Activated naive CD8-positive, alpha-beta T cell treated with anti-CD3 and anti-CD28 coated beads for 36 hours (primary cell): ENCODE results near the gene EGFL6. TPM values are rescaled to one million over a fixed set of nuclear protein-coding genes. Genes with fewer than 3 reads are reported as not detected.
"Not testable (repeated sequence)": the region's sequence is repeated elsewhere in the genome, so short reads cannot be mapped to it uniquely, and the experiment has no call there.

Experiments
- DNase-seq: peaks from one replicate; pipeline ENCODE4 v3.0.0; 2021
- H3K27ac Mint-ChIP-seq: one replicate; pipeline ENCODE4 v1.8.0; 2022; ENCODE audit warnings: mild to moderate bottlenecking, moderate library complexity, mixed read lengths
- H3K27me3 Mint-ChIP-seq: one replicate; pipeline ENCODE4 v1.8.0; 2022; ENCODE audit warnings: mild to moderate bottlenecking, mixed read lengths
- H3K36me3 Mint-ChIP-seq: one replicate; pipeline ENCODE4 v1.8.0; 2021; ENCODE audit warnings: mild to moderate bottlenecking, mixed read lengths
- H3K4me1 Mint-ChIP-seq: one replicate; pipeline ENCODE4 v1.8.0; 2021; ENCODE audit warnings: mixed read lengths
- H3K4me3 Mint-ChIP-seq: one replicate; pipeline ENCODE4 v1.8.0; 2022; ENCODE audit warnings: mild to moderate bottlenecking, moderate library complexity, mixed read lengths
- H3K9me3 Mint-ChIP-seq: one replicate; pipeline ENCODE4 v1.8.0; 2022; ENCODE audit warnings: mixed read lengths
- total RNA-seq, 2 experiments: library from RNA; stranded (reverse); gene quantifications; one replicate each; pipeline ENCODE4 v1.2.3, GENCODE V29; 2021

EGFL6 gene
- total RNA-seq, 2 experiments from 2014 or later, result 1.8 to 2.2 TPM

GRCh38 chrX:13655674-13656073 is 86.3 kb downstream of the EGFL6 start:
- Mint-ChIP-seq H3K27ac (no peak overlapping the region), H3K36me3 (no peaks in the 10 kb centered on the region), H3K27me3 (no peaks in the 10 kb centered on the region), H3K4me3 (no peak overlapping the region), H3K4me1 (peaks cover 4% of the 10 kb centered on the region), H3K9me3 (no peaks in the 10 kb centered on the region)
- no peak for DNase-seq

GRCh38 chrX:13658602-13659001 is 89.2 kb downstream of the EGFL6 start:
- Mint-ChIP-seq H3K4me1 (peaks cover 6% of the 10 kb centered on the region), H3K9me3 (no peaks in the 10 kb centered on the region), H3K36me3 (peaks cover 2% of the 10 kb centered on the region), H3K4me3 (no peak overlapping the region), H3K27ac (peak overlapping the region; percentile 62), H3K27me3 (no peaks in the 10 kb centered on the region)
- no peak for DNase-seq

GRCh38 chrX:13659063-13659462 is 89.7 kb downstream of the EGFL6 start:
- no peaks in the 10 kb centered on the region for H3K27me3 Mint-ChIP-seq
- H3K4me1 Mint-ChIP-seq, result peaks cover 6% of the 10 kb centered on the region
- peaks cover 2% of the 10 kb centered on the region for H3K36me3 Mint-ChIP-seq

GRCh38 chrX:13661735-13662288 is 92.4 kb downstream of the EGFL6 start:
- Mint-ChIP-seq H3K4me1 (peaks cover 4% of the 10 kb centered on the region), H3K36me3 (peaks cover 2% of the 10 kb centered on the region), H3K4me3 (no peak overlapping the region), H3K27me3 (no peaks in the 10 kb centered on the region), H3K9me3 (no peaks in the 10 kb centered on the region), H3K27ac (no peak overlapping the region)
- DNase-seq, result no peak

More at GRCh38 chrX:13659063-13659462, 89.7 kb downstream of the EGFL6 start:
- no peaks in the 10 kb centered on the region for H3K9me3 Mint-ChIP-seq
- no peak for DNase-seq
- H3K4me3 Mint-ChIP-seq, result no peak overlapping the region
- peak overlapping the region; percentile 62 for H3K27ac Mint-ChIP-seq

- Mint-ChIP-seq H3K4me3 (no peak overlapping the region), H3K27ac (peak overlapping the region; percentile 8), H3K9me3 (no peaks in the 10 kb centered on the region), H3K36me3 (peaks cover 2% of the 10 kb centered on the region), H3K4me1 (peaks cover 4% of the 10 kb centered on the region), H3K27me3 (no peaks in the 10 kb centered on the region)
- no peak for DNase-seq
These were observed 93.0 kb downstream of the EGFL6 start for GRCh38 chrX:13662355-13662791.

- Mint-ChIP-seq H3K27me3 (no peaks in the 10 kb centered on the region), H3K36me3 (peaks cover 2% of the 10 kb centered on the region), H3K27ac (no peak overlapping the region), H3K4me1 (peaks cover 2% of the 10 kb centered on the region), H3K9me3 (no peaks in the 10 kb centered on the region), H3K4me3 (no peak overlapping the region)
- DNase-seq, result no peak
These were observed 94.6 kb downstream of the EGFL6 start for GRCh38 chrX:13664020-13664419.

GRCh38 chrX:13666836-13667235 is 97.4 kb downstream of the EGFL6 start:
- H3K27me3 Mint-ChIP-seq, result no peaks in the 10 kb centered on the region
- no peaks in the 10 kb centered on the region for H3K9me3 Mint-ChIP-seq
- H3K4me3 Mint-ChIP-seq, result no peak overlapping the region
- no peak overlapping the region for H3K27ac Mint-ChIP-seq
- no peak for DNase-seq
- H3K4me1 Mint-ChIP-seq, result peaks cover 17% of the 10 kb centered on the region
- peaks cover 2% of the 10 kb centered on the region for H3K36me3 Mint-ChIP-seq

GRCh38 chrX:13667919-13668318 is 98.5 kb downstream of the EGFL6 start:
- Mint-ChIP-seq H3K4me3 (no peak overlapping the region), H3K27me3 (no peaks in the 10 kb centered on the region), H3K9me3 (no peaks in the 10 kb centered on the region), H3K27ac (no peak overlapping the region), H3K4me1 (peaks cover 17% of the 10 kb centered on the region), H3K36me3 (peaks cover under 1% of the 10 kb centered on the region)
- no peak for DNase-seq

- Mint-ChIP-seq H3K27ac (peak overlapping the region; percentile 87), H3K27me3 (no peaks in the 10 kb centered on the region), H3K4me3 (no peak overlapping the region), H3K4me1 (peaks cover 15% of the 10 kb centered on the region), H3K9me3 (no peaks in the 10 kb centered on the region), H3K36me3 (peaks cover 3% of the 10 kb centered on the region)
- DNase-seq, result peak; percentile 53
These were observed 99.9 kb downstream of the EGFL6 start for GRCh38 chrX:13669246-13669737.

- DNase-seq, H3K27me3 Mint-ChIP-seq, H3K9me3 Mint-ChIP-seq, H3K36me3 Mint-ChIP-seq: not testable (repeated sequence)
- peaks cover 15% of the 10 kb centered on the region for H3K4me1 Mint-ChIP-seq
- H3K27ac Mint-ChIP-seq, result peak overlapping the region; percentile 87
- peak overlapping the region; percentile 18 for H3K4me3 Mint-ChIP-seq
These were observed 100.4 kb downstream of the EGFL6 start for GRCh38 chrX:13669755-13670154.

- Mint-ChIP-seq H3K9me3 (no peaks in the 10 kb centered on the region), H3K4me3 (no peak overlapping the region), H3K36me3 (peaks cover 3% of the 10 kb centered on the region), H3K4me1 (peaks cover 15% of the 10 kb centered on the region), H3K27me3 (no peaks in the 10 kb centered on the region), H3K27ac (peak overlapping the region; percentile 87)
- DNase-seq, result no peak
These were observed 100.8 kb downstream of the EGFL6 start for GRCh38 chrX:13670197-13670596.

GRCh38 chrX:13673016-13673415 is 103.6 kb downstream of the EGFL6 start:
- Mint-ChIP-seq H3K9me3 (no peaks in the 10 kb centered on the region), H3K27ac (no peak overlapping the region), H3K36me3 (peaks cover 3% of the 10 kb centered on the region), H3K27me3 (no peaks in the 10 kb centered on the region), H3K4me3 (no peak overlapping the region), H3K4me1 (peaks cover 15% of the 10 kb centered on the region)
- DNase-seq, result no peak

- Mint-ChIP-seq H3K4me3 (no peak overlapping the region), H3K27ac (no peak overlapping the region), H3K27me3 (no peaks in the 10 kb centered on the region), H3K4me1 (no peaks in the 10 kb centered on the region), H3K9me3 (no peaks in the 10 kb centered on the region), H3K36me3 (peaks cover 6% of the 10 kb centered on the region)
- DNase-seq, result no peak
These were observed 107.5 kb downstream of the EGFL6 start for GRCh38 chrX:13676885-13677284.

GRCh38 chrX:13679700-13680099 is 110.3 kb downstream of the EGFL6 start:
- not testable (repeated sequence) for H3K4me1 Mint-ChIP-seq, H3K27me3 Mint-ChIP-seq, H3K9me3 Mint-ChIP-seq, H3K36me3 Mint-ChIP-seq, DNase-seq, H3K4me3 Mint-ChIP-seq, H3K27ac Mint-ChIP-seq

GRCh38 chrX:13681595-13681994 is 112.2 kb downstream of the EGFL6 start:
- Mint-ChIP-seq H3K36me3 (peaks cover 14% of the 10 kb centered on the region), H3K4me1 (peaks cover 16% of the 10 kb centered on the region), H3K9me3 (no peaks in the 10 kb centered on the region), H3K4me3 (no peak overlapping the region), H3K27me3 (no peaks in the 10 kb centered on the region), H3K27ac (no peak overlapping the region)
- DNase-seq, result no peak
